Lower leg skin (tissue), 3 donors: Measurements from ENCODE around the gene SMOC1.

Experiments
- POLR2A ChIP-seq, 2 donors: fragments of 450-650 bp; IDR thresholded peaks; one replicate each; pipeline ENCODE4 v1.6.1; 2016 to 2017; ENCODE audit warnings: antibody characterized with exemption in 2 of 2, mild to moderate bottlenecking in 1 of 2, moderate library complexity in 1 of 2
- TF ChIP-seq, protein P1 (sequence below), 3 donors: fragments of 450-650 bp; IDR thresholded peaks; one replicate each; pipeline ENCODE4 v1.5.1; 2016; ENCODE audit warnings: antibody characterized with exemption in 3 of 3, mild to moderate bottlenecking in 3 of 3, moderate library complexity in 2 of 3

DNA sequence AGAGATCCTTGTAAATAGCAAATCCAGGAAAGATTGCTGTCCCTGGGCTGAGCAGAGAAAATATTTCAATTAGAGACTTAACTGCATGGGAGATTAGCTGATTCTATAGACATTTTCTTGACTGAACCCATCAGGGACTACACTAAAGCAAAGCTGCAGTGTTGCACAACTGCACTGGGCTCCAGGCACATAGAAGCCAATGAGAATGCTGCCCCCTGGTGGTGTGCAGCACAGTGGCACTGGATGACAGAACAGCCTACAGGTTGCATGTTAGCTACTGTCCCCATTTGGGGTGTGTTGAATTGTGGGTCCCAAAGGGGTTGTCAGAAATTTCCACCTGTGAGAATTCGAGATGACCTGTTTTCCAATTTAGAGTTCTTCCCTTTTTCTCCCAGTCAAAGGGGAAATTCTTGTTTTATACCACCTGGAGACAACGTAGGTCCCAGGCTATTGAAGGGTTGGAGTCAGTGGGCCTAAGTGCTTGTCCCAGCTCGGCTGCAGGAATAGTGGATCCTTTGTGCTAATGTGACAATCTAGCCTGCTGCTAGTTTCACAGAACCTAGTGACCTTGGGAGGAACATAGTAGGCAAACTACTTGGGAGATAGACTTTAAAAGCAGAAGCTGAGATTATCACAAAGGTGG lies 194.8 kb downstream of the SMOC1 start:
- TF ChIP-seq, protein P1, sequence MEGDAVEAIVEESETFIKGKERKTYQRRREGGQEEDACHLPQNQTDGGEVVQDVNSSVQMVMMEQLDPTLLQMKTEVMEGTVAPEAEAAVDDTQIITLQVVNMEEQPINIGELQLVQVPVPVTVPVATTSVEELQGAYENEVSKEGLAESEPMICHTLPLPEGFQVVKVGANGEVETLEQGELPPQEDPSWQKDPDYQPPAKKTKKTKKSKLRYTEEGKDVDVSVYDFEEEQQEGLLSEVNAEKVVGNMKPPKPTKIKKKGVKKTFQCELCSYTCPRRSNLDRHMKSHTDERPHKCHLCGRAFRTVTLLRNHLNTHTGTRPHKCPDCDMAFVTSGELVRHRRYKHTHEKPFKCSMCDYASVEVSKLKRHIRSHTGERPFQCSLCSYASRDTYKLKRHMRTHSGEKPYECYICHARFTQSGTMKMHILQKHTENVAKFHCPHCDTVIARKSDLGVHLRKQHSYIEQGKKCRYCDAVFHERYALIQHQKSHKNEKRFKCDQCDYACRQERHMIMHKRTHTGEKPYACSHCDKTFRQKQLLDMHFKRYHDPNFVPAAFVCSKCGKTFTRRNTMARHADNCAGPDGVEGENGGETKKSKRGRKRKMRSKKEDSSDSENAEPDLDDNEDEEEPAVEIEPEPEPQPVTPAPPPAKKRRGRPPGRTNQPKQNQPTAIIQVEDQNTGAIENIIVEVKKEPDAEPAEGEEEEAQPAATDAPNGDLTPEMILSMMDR (IDR thresholded peaks at IDR 0.05), result no peak
- no peak for TF ChIP-seq POLR2A (IDR thresholded peaks at IDR 0.05)
